ENCODE results near the gene ACP3. TPM values are rescaled to one million over a fixed set of nuclear protein-coding genes. Genes with fewer than 3 reads are reported as not detected.
"Not testable (repeated sequence)": the region's sequence is repeated elsewhere in the genome, so short reads cannot be mapped to it uniquely, and the experiment has no call there.

The ACP3 gene
- total and polyA plus RNA-seq, 4 experiments from 2014 or later, result not detected

GRCh38 chr3:132293251-132293650 is 24.0 kb upstream of the ACP3 start:
- Histone ChIP-seq H3K27me3 (ENCODE audit: insufficient read depth, low read length) (no peaks in the 10 kb centered on the region), H3K4me3 (ENCODE audit: low read length in 2 of 2) (no peak overlapping the region), H3K27ac (ENCODE audit: low read depth, low read length) (no peak overlapping the region), H3K9me3 (ENCODE audit: control insufficient read depth in 1 of 2, low read length in 2 of 2) (no peaks in the 10 kb centered on the region), H3K4me1 (ENCODE audit: insufficient read depth, low read length) (no peaks in the 10 kb centered on the region), H3K36me3 (ENCODE audit: insufficient read depth, low read length) (no peaks in the 10 kb centered on the region)
- Mint-ChIP-seq H3K27me3 (peaks cover 5 to 8% of the 10 kb centered on the region in 2 donors), H3K9me3 (peaks cover 0 to 12% (median 4%) of the 10 kb centered on the region in 8 donors), H3K4me3 (no peak overlapping the region), H3K27ac (no peak overlapping the region), H3K4me1 (no peaks in the 10 kb centered on the region), H3K36me3 (no peaks in the 10 kb centered on the region)
- ChIA-PET CTCF (ENCODE audit: partially characterized antibody) (no interaction called here), POLR2A (ENCODE audit: partially characterized antibody) (no interaction called here)
- no peak for DNase-seq
- intact Hi-C loops (cut with micrococcal nuclease), result no loop called here

DNA sequence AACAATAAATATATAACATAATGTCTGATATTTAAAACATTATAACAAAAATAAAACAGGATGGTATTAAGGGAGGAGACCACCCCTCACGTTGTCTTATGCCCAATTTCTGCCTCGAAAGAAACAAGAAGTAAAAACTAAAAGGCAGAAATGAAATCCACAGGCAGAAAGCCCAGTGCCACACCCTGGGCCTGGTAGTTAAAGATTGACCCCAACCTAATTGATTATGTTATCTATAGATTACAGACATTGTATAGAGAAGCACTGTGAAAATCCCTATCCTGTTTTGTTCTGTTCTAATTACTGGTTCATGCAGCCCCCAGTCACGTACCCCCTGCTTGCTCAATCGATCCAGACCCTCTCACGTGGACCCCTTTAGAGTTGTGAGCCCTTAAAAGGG is 22.3 kb upstream of the ACP3 start:
- H3K9me3 Mint-ChIP-seq, result peaks cover 0 to 9% (median 4%) of the 10 kb centered on the region in 8 donors
- Histone ChIP-seq H3K4me1 (ENCODE audit: insufficient read depth, low read length) (no peaks in the 10 kb centered on the region), H3K27me3 (ENCODE audit: insufficient read depth, low read length) (no peaks in the 10 kb centered on the region), H3K4me3 (ENCODE audit: low read length in 2 of 2) (no peak overlapping the region), H3K27ac (ENCODE audit: low read depth, low read length) (no peak overlapping the region), H3K9me3 (ENCODE audit: control insufficient read depth in 1 of 2, low read length in 2 of 2) (no peaks in the 10 kb centered on the region), H3K36me3 (ENCODE audit: insufficient read depth, low read length) (no peaks in the 10 kb centered on the region)
- intact Hi-C loops (cut with micrococcal nuclease), result no loop called here
- no peaks in the 10 kb centered on the region for H3K36me3 Mint-ChIP-seq
- CTCF ChIA-PET (ENCODE audit: partially characterized antibody), result no interaction called here
- peaks cover 2 to 14% of the 10 kb centered on the region in 2 donors for H3K27me3 Mint-ChIP-seq
- no peaks in the 10 kb centered on the region for H3K4me1 Mint-ChIP-seq
- no peak for DNase-seq
- H3K27ac Mint-ChIP-seq, result no peak overlapping the region
- no peak overlapping the region for H3K4me3 Mint-ChIP-seq
- POLR2A ChIA-PET (ENCODE audit: partially characterized antibody), result no interaction called here

GRCh38 chr3:132303336-132304201 is 13.6 kb upstream of the ACP3 start:
- H3K4me1 ChIP-seq (ENCODE audit: insufficient read depth, low read length); H3K4me1 Mint-ChIP-seq; intact Hi-C loops (cut with micrococcal nuclease); H3K4me3 Mint-ChIP-seq; H3K36me3 ChIP-seq (ENCODE audit: insufficient read depth, low read length); H3K27ac ChIP-seq (ENCODE audit: low read depth, low read length); CTCF ChIA-PET (ENCODE audit: partially characterized antibody); H3K36me3 Mint-ChIP-seq; H3K4me3 ChIP-seq (ENCODE audit: low read length in 2 of 2); POLR2A ChIA-PET (ENCODE audit: partially characterized antibody); DNase-seq; H3K27me3 ChIP-seq (ENCODE audit: insufficient read depth, low read length); H3K9me3 ChIP-seq (ENCODE audit: control insufficient read depth in 1 of 2, low read length in 2 of 2): not testable (repeated sequence)
- peaks cover 7 to 18% of the 10 kb centered on the region in 2 donors for H3K27me3 Mint-ChIP-seq
- H3K9me3 Mint-ChIP-seq, result peaks cover 0 to 18% (median 9%) of the 10 kb centered on the region in 8 donors
- H3K27ac Mint-ChIP-seq, result peak overlapping the region in 1 of 7 donors; percentile 66

DNA sequence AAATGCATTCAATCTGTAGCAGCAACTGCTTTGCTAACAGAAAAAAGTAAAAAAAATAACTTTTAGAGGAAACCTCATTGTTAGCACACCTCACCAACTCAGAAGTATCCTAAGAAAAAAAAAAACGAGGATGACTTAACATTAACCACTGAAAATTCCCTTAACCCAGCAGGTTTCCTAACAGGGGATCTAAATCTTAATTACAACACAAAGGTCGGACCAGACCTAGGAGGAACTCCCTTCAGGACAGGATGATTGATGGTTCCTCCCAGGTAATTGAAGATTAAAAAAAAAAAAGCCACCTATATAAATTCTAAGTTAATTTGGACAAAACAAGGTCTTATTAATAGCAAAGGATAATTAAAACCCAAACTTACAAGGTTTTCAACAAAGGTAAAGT is 12.9 kb upstream of the ACP3 start:
- H3K36me3 ChIP-seq (ENCODE audit: insufficient read depth, low read length); H3K27ac Mint-ChIP-seq; H3K4me1 Mint-ChIP-seq; H3K4me3 ChIP-seq (ENCODE audit: low read length in 2 of 2); H3K9me3 ChIP-seq (ENCODE audit: control insufficient read depth in 1 of 2, low read length in 2 of 2); intact Hi-C loops (cut with micrococcal nuclease); H3K27ac ChIP-seq (ENCODE audit: low read depth, low read length); DNase-seq; H3K36me3 Mint-ChIP-seq; CTCF ChIA-PET (ENCODE audit: partially characterized antibody); H3K27me3 ChIP-seq (ENCODE audit: insufficient read depth, low read length); POLR2A ChIA-PET (ENCODE audit: partially characterized antibody); H3K4me3 Mint-ChIP-seq; H3K4me1 ChIP-seq (ENCODE audit: insufficient read depth, low read length): not testable (repeated sequence)
- Mint-ChIP-seq H3K9me3 (peaks cover 0 to 18% (median 9%) of the 10 kb centered on the region in 8 donors), H3K27me3 (peaks cover 7 to 16% of the 10 kb centered on the region in 2 donors)

GRCh38 chr3:132310057-132310456 is 7.2 kb upstream of the ACP3 start:
- H3K4me1 Mint-ChIP-seq; H3K27ac ChIP-seq (ENCODE audit: low read depth, low read length); H3K27me3 Mint-ChIP-seq; POLR2A ChIA-PET (ENCODE audit: partially characterized antibody); H3K9me3 ChIP-seq (ENCODE audit: control insufficient read depth in 1 of 2, low read length in 2 of 2); H3K4me1 ChIP-seq (ENCODE audit: insufficient read depth, low read length); H3K27me3 ChIP-seq (ENCODE audit: insufficient read depth, low read length); H3K27ac Mint-ChIP-seq; H3K4me3 ChIP-seq (ENCODE audit: low read length in 2 of 2); H3K9me3 Mint-ChIP-seq; H3K36me3 ChIP-seq (ENCODE audit: insufficient read depth, low read length); intact Hi-C loops (cut with micrococcal nuclease); CTCF ChIA-PET (ENCODE audit: partially characterized antibody); H3K4me3 Mint-ChIP-seq; H3K36me3 Mint-ChIP-seq; DNase-seq: not testable (repeated sequence)

DNA sequence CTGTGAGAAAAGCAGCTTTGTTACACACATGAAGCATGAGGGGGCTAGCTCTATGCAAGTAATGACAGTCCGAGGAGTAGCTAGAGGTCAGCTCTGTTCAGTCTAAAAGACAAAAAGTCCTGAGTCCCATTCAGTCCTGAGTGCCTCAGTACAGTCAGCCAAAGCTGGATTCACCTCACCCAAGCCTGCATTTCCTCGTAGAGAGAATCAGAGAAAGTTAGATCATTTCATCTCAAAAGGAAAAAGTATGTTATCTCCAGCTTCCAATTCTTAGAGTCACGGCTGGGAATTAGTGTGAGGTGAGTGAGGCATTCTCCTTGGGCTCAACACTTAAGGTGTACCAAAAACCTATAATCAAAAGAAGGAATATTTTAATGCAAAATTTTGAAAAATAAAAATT is 5.9 kb upstream of the ACP3 start:
- POLR2A ChIA-PET (ENCODE audit: partially characterized antibody), result no interaction called here
- Mint-ChIP-seq H3K9me3 (no peaks in the 10 kb centered on the region), H3K4me1 (no peaks in the 10 kb centered on the region), H3K27me3 (peaks cover 1 to 6% of the 10 kb centered on the region in 2 donors), H3K36me3 (no peaks in the 10 kb centered on the region), H3K4me3 (no peak overlapping the region), H3K27ac (no peak overlapping the region)
- no peak overlapping the region for H3K4me3 ChIP-seq (ENCODE audit: low read length in 2 of 2)
- CTCF ChIA-PET (ENCODE audit: partially characterized antibody), result no interaction called here
- no peaks in the 10 kb centered on the region for H3K9me3 ChIP-seq (ENCODE audit: control insufficient read depth in 1 of 2, low read length in 2 of 2)
- intact Hi-C loops (cut with micrococcal nuclease), result no loop called here
- H3K27ac ChIP-seq (ENCODE audit: low read depth, low read length), result no peak overlapping the region
- no peaks in the 10 kb centered on the region for H3K27me3 ChIP-seq (ENCODE audit: insufficient read depth, low read length)
- no peaks in the 10 kb centered on the region for H3K4me1 ChIP-seq (ENCODE audit: insufficient read depth, low read length)
- no peaks in the 10 kb centered on the region for H3K36me3 ChIP-seq (ENCODE audit: insufficient read depth, low read length)
- no peak for DNase-seq

- Histone ChIP-seq H3K4me1 (ENCODE audit: insufficient read depth, low read length) (no peaks in the 10 kb centered on the region), H3K4me3 (ENCODE audit: low read length in 2 of 2) (no peak overlapping the region), H3K36me3 (ENCODE audit: insufficient read depth, low read length) (no peaks in the 10 kb centered on the region), H3K27me3 (ENCODE audit: insufficient read depth, low read length) (no peaks in the 10 kb centered on the region), H3K9me3 (ENCODE audit: control insufficient read depth in 1 of 2, low read length in 2 of 2) (no peaks in the 10 kb centered on the region), H3K27ac (ENCODE audit: low read depth, low read length) (no peak overlapping the region)
- no peaks in the 10 kb centered on the region for H3K36me3 Mint-ChIP-seq
- peaks cover 1 to 6% of the 10 kb centered on the region in 2 donors for H3K27me3 Mint-ChIP-seq
- intact Hi-C loops (cut with micrococcal nuclease), result no loop called here
- H3K4me3 Mint-ChIP-seq, result no peak overlapping the region
- POLR2A ChIA-PET (ENCODE audit: partially characterized antibody), result no interaction called here
- no peak for DNase-seq
- no peaks in the 10 kb centered on the region for H3K4me1 Mint-ChIP-seq
- H3K27ac Mint-ChIP-seq, result no peak overlapping the region
- CTCF ChIA-PET (ENCODE audit: partially characterized antibody), result no interaction called here
- H3K9me3 Mint-ChIP-seq, result no peaks in the 10 kb centered on the region
These were observed 5.4 kb upstream of the ACP3 start for GRCh38 chr3:132311841-132312240.

Data from CD4-positive, alpha-beta memory T cell (primary cell).